ENCODE measurements around the gene VAMP8. TPM values are rescaled to one million over a fixed set of nuclear protein-coding genes. Genes with fewer than 3 reads are reported as not detected.

Gene VAMP8
- total and polyA plus RNA-seq, 4 donors, result 29.2 to 140 (median 79.4) TPM

GRCh38 chr2:85578243-85579180 lies 1.1 kb downstream of the VAMP8 start:
- no peak for TF ChIP-seq TAF1 (conservative IDR thresholded peaks at IDR 0.05)
- peak in 1 of 2 donors; percentile 0 for TF ChIP-seq RAD21 (IDR thresholded peaks at IDR 0.05)
- Histone ChIP-seq H3K4me3 (ENCODE audit: low read depth in 1 of 3, low read length in 3 of 3) (peak overlapping the region; percentile 70 to 89 (median 87)), H3K9ac (ENCODE audit: low read depth in 1 of 2, low read length in 2 of 2) (peak overlapping the region; percentile 92 to 94), H3K27ac (ENCODE audit: low read depth in 1 of 2, low read length in 2 of 2) (peak overlapping the region; percentile 87 to 91), H3K36me3 (ENCODE audit: control insufficient read depth in 4 of 4, insufficient read depth in 3 of 4, low read depth in 1 of 4, low read length in 3 of 4) (peaks cover 0 to 7% (median 2%) of the 10 kb centered on the region in 4 donors), H3K27me3 (ENCODE audit: control insufficient read depth in 4 of 4, insufficient read depth in 4 of 4, low read length in 3 of 4) (no peaks in the 10 kb centered on the region), H3K4me1 (ENCODE audit: control insufficient read depth in 4 of 4, insufficient read depth in 4 of 4, low read length in 3 of 4) (peaks cover 5 to 26% (median 14%) of the 10 kb centered on the region in 4 donors), H3K9me3 (ENCODE audit: control insufficient read depth in 4 of 4, low read length in 3 of 4) (no peaks in the 10 kb centered on the region)
- 40% methylated on average over 19 of the region's 19 CpGs for WGBS
- no peak for DNase-seq (ENCODE audit: low spot score)

GRCh38 chr2:85579266-85579935 lies 2.0 kb downstream of the VAMP8 start:
- TF ChIP-seq RXRA (IDR thresholded peaks at IDR 0.05) (no peak), TAF1 (conservative IDR thresholded peaks at IDR 0.05) (no peak), JUND (IDR thresholded peaks at IDR 0.05) (no peak), RAD21 (IDR thresholded peaks at IDR 0.05) (no peak), YY1 (IDR thresholded peaks at IDR 0.05) (no peak), FOXA1 (IDR thresholded peaks at IDR 0.05) (no peak), CTCF (IDR thresholded peaks at IDR 0.05; ENCODE audit: low read depth, low read length, missing input control) (no peak), SP1 (IDR thresholded peaks at IDR 0.05) (no peak), GABPA (IDR thresholded peaks at IDR 0.05 in 1 of 2, conservative IDR thresholded peaks at IDR 0.05 in 1 of 2) (no peak), ATF3 (IDR thresholded peaks at IDR 0.05) (no peak), HNF4G (IDR thresholded peaks at IDR 0.05) (no peak), HNF4A (conservative IDR thresholded peaks at IDR 0.05) (no peak), EGR1 (IDR thresholded peaks at IDR 0.05; ENCODE audit: low read depth in 2 of 2) (no peak), NR2F2 (IDR thresholded peaks at IDR 0.05) (no peak), FOXA2 (IDR thresholded peaks at IDR 0.05) (no peak), MAX (IDR thresholded peaks at IDR 0.05) (no peak)
- peaks cover 0 to 7% (median 2%) of the 10 kb centered on the region in 4 donors for H3K36me3 ChIP-seq (ENCODE audit: control insufficient read depth in 4 of 4, insufficient read depth in 3 of 4, low read depth in 1 of 4, low read length in 3 of 4)
- no peaks in the 10 kb centered on the region for H3K9me3 ChIP-seq (ENCODE audit: control insufficient read depth in 4 of 4, low read length in 3 of 4)
- peak overlapping the region; percentile 87 to 91 for H3K27ac ChIP-seq (ENCODE audit: low read depth in 1 of 2, low read length in 2 of 2)
- no peak overlapping the region for H3K4me3 ChIP-seq (ENCODE audit: low read depth in 1 of 3, low read length in 3 of 3)
- WGBS, result 69% methylated on average over 6 of the region's 6 CpGs
- H3K4me1 ChIP-seq (ENCODE audit: control insufficient read depth in 4 of 4, insufficient read depth in 4 of 4, low read length in 3 of 4), result peaks cover 5 to 33% (median 20%) of the 10 kb centered on the region in 4 donors
- H3K27me3 ChIP-seq (ENCODE audit: control insufficient read depth in 4 of 4, insufficient read depth in 4 of 4, low read length in 3 of 4), result no peaks in the 10 kb centered on the region
- no peak for DNase-seq (ENCODE audit: low spot score)
- peak overlapping the region in 1 of 2 donors; percentile 21 for H3K9ac ChIP-seq (ENCODE audit: low read depth in 1 of 2, low read length in 2 of 2)
